ENCODE data around the gene SHMT2.

DNA sequence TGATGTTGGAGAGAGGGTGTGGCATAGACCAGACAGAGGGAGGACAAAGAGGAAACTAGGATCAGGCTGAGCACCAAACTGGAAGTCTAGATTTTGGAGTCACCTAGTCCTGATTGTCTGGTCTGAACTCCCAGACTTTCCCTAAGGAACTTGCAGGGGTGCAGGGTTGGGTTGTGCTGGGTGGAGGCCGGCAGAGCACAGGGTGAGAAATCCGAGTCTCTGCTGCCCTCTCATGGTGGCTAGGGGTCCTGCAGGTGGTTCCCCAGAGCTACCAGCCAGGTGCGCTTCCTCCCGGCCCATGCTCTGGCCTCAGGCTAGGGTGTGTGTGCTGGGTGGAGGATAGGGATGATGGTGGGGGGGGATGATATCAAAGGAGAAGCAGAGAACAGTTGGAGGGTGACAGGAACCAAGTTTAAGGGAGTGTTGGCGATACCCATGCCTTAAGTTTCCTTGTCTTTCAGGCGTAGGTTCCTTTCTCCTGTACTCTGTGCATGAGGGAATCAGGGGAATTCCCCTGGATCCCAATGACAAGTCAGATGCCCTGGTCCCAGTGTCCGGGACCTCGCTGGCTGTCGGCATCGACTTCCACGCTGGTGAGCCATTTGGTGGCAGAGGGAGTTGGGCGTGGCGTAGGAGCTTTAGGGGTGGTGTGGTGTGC is 46.5 kb upstream of the SHMT2 start:
- TF ChIP-seq EZH2 (IDR thresholded peaks at IDR 0.05) (no peak), POLR2AphosphoS5 (IDR thresholded peaks at IDR 0.05; ENCODE audit: borderline replicate concordance, low read depth, low read length) (no peak), FOXP2 (optimal IDR thresholded peaks at IDR 0.05; ENCODE audit: control extremely low read depth, extremely low read length, insufficient read depth) (no peak)

Measured in SK-N-MC (cell line).